Left colon (tissue), 2 donors: ENCODE results near the gene POC1A. TPM values are rescaled to one million over a fixed set of nuclear protein-coding genes. Genes with fewer than 3 reads are reported as not detected.

Experiments used
- ATAC-seq: fragments of 200-7000 bp; cut with Tn5 transposase; one replicate; pipeline ENCODE4 v1.9.1; 2020; ENCODE audit warnings: mild to moderate bottlenecking, moderate library complexity
- DNase-seq, 2 donors: peaks; one replicate each; pipeline ENCODE4 v3.0.0-alpha.2; 2020
- intact Hi-C, 2 donors: fragments of 100-400 bp; cut with DNase I in 1 of 2; cut with micrococcal nuclease in 1 of 2; formaldehyde crosslinking; loops; one replicate each; pipeline versions ENCODE4 v1.11.2 to v1.14.0; 2022; cut with DNase I, micrococcal nuclease
- total RNA-seq, 2 donors: library from RNA; stranded (reverse); fragmentation: NEBNext Ultra II Directional; extraction: Animal tissue kit (Norgen Biotek cat#: 25700); gene quantifications; one replicate each; pipeline ENCODE4 v1.2.1, GENCODE V29; 2021
- donor health status: DM: no; HTN: no; CAD: no.
- donor health status: DM: yes; HTN: yes; CAD: no.

Gene POC1A
- total RNA-seq, 2 donors from 2014 or later, result 4.3 to 7.4 TPM

DNA sequence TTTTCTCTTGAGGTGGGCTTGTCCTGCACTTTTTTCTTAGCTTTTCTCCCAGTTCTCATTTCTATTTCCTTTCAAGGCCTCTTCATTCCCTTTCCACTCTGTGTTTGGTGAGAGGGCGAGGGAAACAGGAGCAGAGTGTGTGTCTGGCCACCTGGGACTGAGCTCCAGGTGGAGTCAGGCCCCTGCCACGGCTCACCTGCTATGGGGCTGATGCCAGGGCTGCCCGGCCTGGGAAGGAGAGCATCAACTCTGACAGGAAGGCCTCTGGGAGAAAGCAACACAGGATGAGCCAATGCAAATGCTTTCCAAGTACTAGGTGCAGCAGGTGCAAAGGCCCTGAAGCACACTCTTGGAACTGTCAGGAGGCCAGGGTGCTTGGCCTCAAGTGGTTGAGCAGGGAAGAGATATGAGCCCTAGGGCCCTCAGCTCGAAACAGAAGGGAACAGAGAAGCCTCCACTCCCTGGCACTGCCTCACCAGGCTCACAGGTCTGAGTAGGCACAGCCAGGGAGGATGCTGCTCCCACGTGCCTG, 70.6 kb downstream of the POC1A start:
- DNase-seq (no peak), ATAC-seq (no peak)
- intact Hi-C loops, result no loop called here

GRCh38 chr3:52082951-52083350, 71.3 kb downstream of the POC1A start:
- DNase-seq (no peak), ATAC-seq (no peak)
- intact Hi-C loops, result no loop called here

DNA sequence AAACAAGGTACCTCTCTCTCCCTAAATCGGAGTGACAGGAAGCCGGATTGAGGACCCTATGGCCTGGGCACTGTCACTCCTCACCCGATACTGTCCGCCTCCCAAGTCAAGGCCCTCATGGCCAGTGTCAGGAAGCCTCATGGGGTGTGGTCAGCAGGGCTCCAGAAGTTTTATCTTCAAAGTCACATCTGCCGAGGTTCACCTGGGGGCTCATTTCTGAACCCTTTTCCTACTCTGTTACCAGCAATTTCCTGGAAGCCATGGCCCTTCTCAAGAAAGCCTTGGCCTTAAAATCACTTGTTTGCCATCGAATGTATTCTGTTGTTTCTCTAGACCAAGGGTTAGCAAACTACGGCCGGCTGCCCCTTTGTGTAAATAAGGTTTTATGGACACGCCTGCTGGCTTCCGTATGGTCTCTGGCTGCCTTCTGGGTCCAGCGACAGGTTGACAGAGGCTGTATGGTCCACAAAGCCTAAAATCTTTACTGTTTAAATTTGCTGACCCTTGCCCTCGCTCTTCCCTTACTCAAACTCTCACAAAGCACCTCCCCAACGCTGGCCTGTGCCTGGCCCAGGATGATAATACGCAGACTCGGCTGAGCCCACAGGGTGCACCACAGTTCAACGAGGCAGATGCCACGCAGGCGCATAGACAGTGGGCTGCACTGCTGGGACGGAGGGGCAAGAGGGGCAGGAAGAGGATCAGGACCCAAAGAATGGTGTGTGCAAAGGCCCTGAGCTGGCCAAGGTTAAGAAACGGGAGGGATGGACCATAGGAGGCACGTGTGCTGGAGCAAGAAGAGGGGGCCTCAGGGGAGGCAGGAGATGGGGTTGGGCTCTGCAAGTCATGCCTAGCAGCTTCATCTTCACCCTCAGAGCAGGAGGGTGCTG, 73.1 kb downstream of the POC1A start:
- ATAC-seq, result peak; percentile 74
- intact Hi-C loops, result no loop called here
- DNase-seq, result peak in 1 of 2 donors; percentile 29

DNA sequence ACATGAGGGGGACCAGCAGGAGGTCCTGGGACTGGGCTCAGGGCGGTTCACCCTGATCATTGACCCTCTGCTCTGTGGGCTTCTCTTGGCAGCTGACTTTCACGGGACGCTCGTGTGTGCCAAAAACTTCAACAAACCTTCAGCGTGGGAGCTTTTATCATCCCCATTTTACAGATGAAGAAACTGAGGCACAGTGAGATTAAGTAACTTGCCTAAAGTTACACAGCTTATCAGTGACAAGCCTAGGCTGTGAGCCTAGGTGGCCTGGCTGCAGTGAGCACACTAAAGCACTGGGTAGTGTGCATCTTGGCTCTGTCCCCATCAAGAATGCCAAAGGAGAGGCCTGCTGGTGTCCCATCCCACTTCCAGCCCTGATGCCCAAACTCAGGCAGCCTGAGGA, 74.3 kb downstream of the POC1A start:
- ATAC-seq, result no peak

GRCh38 chr3:52078781-52079560, 75.3 kb downstream of the POC1A start:
- DNase-seq, result no peak
- ATAC-seq, result no peak
- intact Hi-C loops, result no loop called here

More for the DNA sequence above, 74.3 kb downstream of the POC1A start:
- intact Hi-C loops, result no loop called here
- DNase-seq, result no peak

DNA sequence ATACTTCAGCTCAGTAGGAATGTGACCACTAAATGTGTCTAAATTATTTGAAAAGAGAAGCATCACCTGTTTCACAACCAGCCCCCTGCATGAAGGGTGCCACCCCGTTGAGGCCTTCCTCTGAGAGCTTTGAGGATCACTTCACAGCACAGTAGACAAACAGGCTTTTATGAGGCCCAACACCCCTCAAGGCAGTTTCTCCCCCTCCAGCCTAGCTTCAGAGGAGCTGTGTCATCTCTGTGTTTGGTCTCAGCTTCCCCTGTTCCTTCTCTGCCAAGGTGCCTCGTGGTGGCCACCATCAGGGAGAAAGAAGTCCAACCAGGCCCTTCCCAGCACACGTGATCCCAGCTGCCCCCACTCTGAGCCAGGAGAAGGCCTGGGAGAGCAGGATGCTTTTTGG, 76.3 kb downstream of the POC1A start:
- no peak for ATAC-seq
- no peak for DNase-seq
- intact Hi-C loops, result no loop called here

DNA sequence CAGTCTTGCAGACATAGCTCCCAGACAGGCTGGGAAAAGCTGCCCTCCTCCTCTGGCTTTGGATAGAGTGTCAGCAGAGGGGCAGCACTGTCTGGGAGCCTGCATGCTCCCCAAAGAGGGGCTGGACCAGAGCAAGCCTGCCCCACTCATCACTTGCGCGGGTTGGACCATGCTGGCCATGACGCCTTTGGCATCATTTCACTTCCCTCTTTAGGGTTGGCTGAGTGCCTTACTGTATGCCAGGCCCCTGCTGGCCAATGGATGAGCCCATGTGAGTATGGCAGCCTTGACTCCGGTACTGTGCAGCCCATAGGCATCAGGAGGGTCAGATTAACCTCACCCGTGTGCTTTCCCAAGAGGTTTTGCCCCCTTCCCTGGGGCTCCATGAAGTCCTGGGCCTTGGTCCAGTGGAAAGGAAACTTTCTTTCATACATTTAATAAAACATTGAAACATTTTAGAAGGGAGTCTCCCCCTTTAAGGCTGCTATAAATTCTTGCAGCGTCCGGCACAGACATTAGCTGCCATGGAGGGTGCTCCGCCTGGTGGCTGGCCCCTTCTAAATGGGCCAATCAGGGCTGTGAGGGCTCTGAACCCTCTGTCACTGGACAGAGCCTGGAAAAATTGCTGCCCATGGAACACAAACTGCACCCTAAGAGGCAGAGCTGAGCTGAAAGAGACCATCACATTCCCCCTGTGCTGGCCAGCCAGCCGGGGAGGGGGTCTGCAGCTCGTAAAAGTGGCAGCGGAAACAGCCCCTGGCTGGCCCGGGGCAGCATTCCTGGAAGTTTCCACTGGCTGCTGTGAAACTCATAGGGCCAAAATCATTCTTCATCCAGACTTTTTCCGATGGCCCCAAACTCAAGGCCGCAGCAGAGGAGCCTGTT, 77.1 kb downstream of the POC1A start:
- no peak for ATAC-seq

GRCh38 chr3:52073490-52073889, 80.7 kb downstream of the POC1A start:
- intact Hi-C loops, result no loop called here
- ATAC-seq (no peak), DNase-seq (no peak)

More for the DNA sequence above, 77.1 kb downstream of the POC1A start:
- no peak for DNase-seq
- intact Hi-C loops, result no loop called here

- intact Hi-C loops, result no loop called here
- no peak for DNase-seq
- no peak for ATAC-seq
Measured at GRCh38 chr3:52072471-52072870, 81.8 kb downstream of the POC1A start.

- intact Hi-C loops, result no loop called here
- ATAC-seq (no peak), DNase-seq (no peak)
Measured at GRCh38 chr3:52072020-52072419, 82.2 kb downstream of the POC1A start.

DNA sequence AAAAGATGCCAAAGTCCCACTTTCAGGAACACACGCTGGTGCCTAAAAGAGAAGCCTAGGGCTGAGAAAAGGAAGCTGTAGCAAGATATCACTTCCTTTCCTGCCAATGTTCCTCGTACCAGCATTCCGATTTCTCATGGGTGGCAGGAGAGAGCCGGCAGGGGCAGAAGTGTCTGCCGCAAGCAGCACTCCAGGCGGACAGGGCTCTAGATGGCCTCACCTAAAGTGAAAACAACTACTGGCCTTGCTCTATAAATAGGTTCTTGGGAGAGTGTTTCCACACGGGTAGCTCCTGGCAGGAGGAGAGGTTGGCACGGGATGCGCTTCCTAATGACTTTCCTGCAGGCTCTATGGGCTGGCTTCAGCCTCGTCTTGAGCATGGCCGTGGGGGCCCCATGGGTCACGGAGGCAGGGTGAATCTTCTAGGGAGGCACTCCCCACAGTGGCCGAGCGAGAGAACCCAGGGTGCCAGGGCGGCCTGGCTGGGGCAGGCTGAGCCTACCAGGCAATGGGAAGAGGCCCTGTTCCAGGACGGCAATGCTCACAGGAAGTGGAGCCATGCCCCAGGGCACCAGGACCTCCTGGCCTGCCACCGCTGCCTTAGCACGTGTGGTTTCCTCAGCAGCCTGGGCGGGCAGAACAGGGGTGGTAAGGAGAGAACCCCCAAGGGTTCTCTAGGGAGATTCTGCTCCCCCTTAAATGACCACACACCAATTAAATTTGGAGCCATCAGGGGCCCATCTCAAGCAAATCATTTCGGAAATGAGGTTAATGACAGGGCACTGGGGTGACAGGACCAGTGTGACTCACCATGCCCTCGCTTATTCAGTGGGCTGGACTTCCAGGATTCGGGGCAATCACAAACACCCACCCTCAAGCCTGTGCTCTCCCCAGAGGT, 83.2 kb downstream of the POC1A start:
- DNase-seq, result no peak
- intact Hi-C loops, result no loop called here
- no peak for ATAC-seq

GRCh38 chr3:52069855-52070254, 84.4 kb downstream of the POC1A start:
- ATAC-seq (no peak), DNase-seq (no peak)
- intact Hi-C loops, result no loop called here

DNA sequence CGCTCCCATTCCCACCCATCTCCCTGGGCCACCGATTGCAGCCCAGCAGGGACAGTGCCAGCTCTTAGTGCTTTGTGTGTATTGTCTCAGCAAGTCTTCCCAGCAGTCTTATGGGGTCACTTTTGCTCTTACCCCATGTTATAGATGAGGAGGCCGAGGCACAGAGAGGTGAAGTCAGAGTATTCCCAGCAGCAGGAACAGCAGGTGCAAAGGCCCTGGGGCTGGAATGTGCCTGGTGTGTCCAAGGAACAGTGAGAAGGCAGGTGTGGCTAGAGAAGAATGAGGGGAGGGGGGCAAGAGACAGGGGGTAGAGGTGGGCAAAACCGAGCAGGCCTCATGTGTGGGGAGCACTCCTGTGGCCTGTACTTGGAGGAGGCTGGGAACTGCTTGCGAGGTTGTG, 85.1 kb downstream of the POC1A start:
- ATAC-seq (no peak), DNase-seq (no peak)
- intact Hi-C loops, result no loop called here

GRCh38 chr3:52068730-52069129, 85.5 kb downstream of the POC1A start:
- DNase-seq (peak in 1 of 2 donors; percentile 26), ATAC-seq (peak; percentile 80)
- intact Hi-C loops, result no loop called here

DNA sequence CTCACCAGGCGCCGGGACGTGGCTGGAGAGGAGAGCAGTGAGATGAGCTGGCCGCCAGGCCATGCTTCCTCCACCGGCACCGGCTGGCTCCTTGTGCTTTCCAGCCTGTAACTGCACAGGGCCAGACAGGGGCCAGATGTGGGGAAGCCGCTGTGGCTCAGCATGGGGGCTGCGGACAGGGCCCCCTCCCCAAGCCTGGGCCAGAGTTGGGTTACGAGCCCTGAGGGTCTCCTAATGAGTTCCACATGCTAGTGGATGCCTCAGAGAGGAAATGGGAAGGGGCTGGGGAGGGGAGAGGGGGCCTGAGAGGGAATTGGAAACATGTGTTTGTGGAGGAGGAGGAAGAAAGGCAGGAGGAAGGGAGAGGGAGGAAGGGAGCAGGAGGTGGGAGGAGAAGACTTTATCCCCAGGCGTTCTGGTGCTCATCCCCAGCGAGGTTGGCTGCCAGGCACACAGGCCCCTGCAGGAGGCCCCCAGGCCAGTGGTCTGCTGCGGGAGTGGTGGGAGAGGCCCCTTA, 86.1 kb downstream of the POC1A start:
- ATAC-seq (no peak), DNase-seq (no peak)
- intact Hi-C loops, result no loop called here

DNA sequence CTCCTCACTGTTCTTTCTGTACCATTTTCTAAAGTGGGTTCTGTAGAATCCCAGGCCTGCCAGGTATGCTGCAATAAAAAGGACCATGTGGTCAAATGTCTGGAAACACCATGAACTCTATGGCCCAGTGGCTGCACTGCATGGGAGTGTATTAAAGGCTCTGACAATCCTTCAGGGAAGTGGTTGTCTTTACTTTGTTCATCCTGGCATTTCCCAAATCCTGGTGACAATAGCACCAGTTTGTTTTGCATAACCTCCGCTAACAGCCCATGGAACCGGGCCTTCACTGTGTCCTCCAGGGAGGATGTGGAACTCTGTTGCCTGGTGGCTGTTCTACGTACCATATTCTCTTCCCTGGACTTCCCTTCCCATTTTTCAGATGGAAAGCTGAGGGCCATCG, 86.7 kb downstream of the POC1A start:
- no peak for DNase-seq
- intact Hi-C loops, result no loop called here
- ATAC-seq, result no peak

GRCh38 chr3:52067046-52067445, 87.2 kb downstream of the POC1A start:
- ATAC-seq (no peak), DNase-seq (no peak)
- intact Hi-C loops, result no loop called here

GRCh38 chr3:52065264-52065756, 88.9 kb downstream of the POC1A start:
- ATAC-seq (peak; percentile 73), DNase-seq (peak; percentile 41 to 46)
- intact Hi-C loops, result no loop called here
